H9 (cell line): ENCODE data around the gene DMPK. TPM values are rescaled to one million over a fixed set of nuclear protein-coding genes. Genes with fewer than 3 reads are reported as not detected.
A peak's percentile ranks its signal among the peaks of the same experiment; 100 is the strongest.

Experiments
- DNase-seq: peaks from one replicate; pipeline ENCODE4 v3.0.0-alpha.2; 2017
- H2AFZ ChIP-seq: one replicate; pipeline ENCODE4 v1.6.1; 2013; ENCODE audit warnings: mild to moderate bottlenecking, low read length, control low read depth, moderate library complexity
- H2AK5ac ChIP-seq: 2 replicates; pipeline ENCODE4 v1.6.1; 2013; ENCODE audit warnings: low read length, control low read depth, mixed read lengths; ENCODE audit not compliant: insufficient read length
- H2BK120ac ChIP-seq: one replicate; pipeline ENCODE4 v1.6.1; 2013; ENCODE audit warnings: low read depth, mild to moderate bottlenecking, low read length, control low read depth, inconsistent platforms; ENCODE audit not compliant: poor library complexity, severe bottlenecking
- H2BK12ac ChIP-seq: 2 replicates; pipeline ENCODE4 v1.6.1; 2013; ENCODE audit warnings: low read length, control low read depth, mixed read lengths, low read depth; ENCODE audit not compliant: insufficient read length
- H2BK15ac ChIP-seq: 2 replicates; pipeline ENCODE4 v1.6.1; 2013; ENCODE audit warnings: low read depth, low read length, control low read depth
- H2BK20ac ChIP-seq: one replicate; pipeline ENCODE4 v1.6.1; 2013; ENCODE audit warnings: low read depth, mild to moderate bottlenecking, low read length, control low read depth, inconsistent platforms; ENCODE audit not compliant: poor library complexity, severe bottlenecking
- H2BK5ac ChIP-seq: 2 replicates; pipeline ENCODE4 v1.6.1; 2013; ENCODE audit warnings: low read length, control low read depth, mixed read lengths; ENCODE audit not compliant: insufficient read length
- H3K14ac ChIP-seq: 2 replicates; pipeline ENCODE4 v1.6.1; 2013; ENCODE audit warnings: low read length, control low read depth; ENCODE audit not compliant: insufficient read depth
- H3K18ac ChIP-seq: 2 replicates; pipeline ENCODE4 v1.6.1; 2013; ENCODE audit warnings: low read depth, mild to moderate bottlenecking, mixed read lengths, low read length, control low read depth; ENCODE audit not compliant: insufficient read length
- H3K23ac ChIP-seq: 2 replicates; pipeline ENCODE4 v1.6.1; 2013; ENCODE audit warnings: low read length, control low read depth, mixed read lengths, low read depth; ENCODE audit not compliant: insufficient read length
- H3K23me2 ChIP-seq: 2 replicates; pipeline ENCODE4 v1.6.1; 2013; ENCODE audit warnings: low read depth, mild to moderate bottlenecking, mixed read lengths, low read length, control low read depth; ENCODE audit not compliant: insufficient read length, poor library complexity, severe bottlenecking
- H3K27ac ChIP-seq: 2 replicates; pipeline ENCODE4 v1.5.1; 2013; ENCODE audit warnings: low read length, control low read depth, mixed read lengths, low read depth; ENCODE audit not compliant: insufficient read length
- H3K27me3 ChIP-seq: 2 replicates; pipeline ENCODE4 v1.6.1; 2013; ENCODE audit warnings: low read length, control low read depth, inconsistent platforms; ENCODE audit not compliant: insufficient read depth
- H3K4ac ChIP-seq: 2 replicates; pipeline ENCODE4 v1.6.1; 2013; ENCODE audit warnings: low read depth, mild to moderate bottlenecking, control low read depth, inconsistent platforms, low read length, moderate library complexity
- H3K4me1 ChIP-seq: 2 replicates; pipeline ENCODE4 v1.6.1; 2013; ENCODE audit warnings: low read length, control low read depth, inconsistent platforms; ENCODE audit not compliant: insufficient read depth
- H3K4me2 ChIP-seq: 2 replicates; pipeline ENCODE4 v1.6.1; 2013; ENCODE audit warnings: low read length, control low read depth, mixed read lengths; ENCODE audit not compliant: insufficient read length, insufficient read depth
- H3K56ac ChIP-seq: 2 replicates; pipeline ENCODE4 v1.6.1; 2013; ENCODE audit warnings: low read depth, mild to moderate bottlenecking, mixed read lengths, low read length, control low read depth; ENCODE audit not compliant: insufficient read length
- H3K79me1 ChIP-seq: 2 replicates; pipeline ENCODE4 v1.6.1; 2013; ENCODE audit warnings: low read depth, mild to moderate bottlenecking, moderate library complexity, low read length, control low read depth, inconsistent platforms; ENCODE audit not compliant: insufficient read depth, poor library complexity, severe bottlenecking
- H3K79me2 ChIP-seq: 2 replicates; pipeline ENCODE4 v1.6.1; 2013; ENCODE audit warnings: low read length, control low read depth, inconsistent platforms; ENCODE audit not compliant: insufficient read depth
- H3K9ac ChIP-seq: 2 replicates; pipeline ENCODE4 v1.6.1; 2013; ENCODE audit warnings: low read length, control low read depth, mixed read lengths; ENCODE audit not compliant: insufficient read length; ENCODE audit errors: extremely low read depth
- H3K9me3 ChIP-seq: one replicate; pipeline ENCODE4 v1.6.1; 2013; ENCODE audit warnings: low read depth, low read length, inconsistent platforms; ENCODE audit not compliant: control insufficient read depth
- H3T11ph ChIP-seq: one replicate; pipeline ENCODE4 v1.6.1; 2013; ENCODE audit warnings: mild to moderate bottlenecking, low read length, control low read depth, inconsistent platforms
- H4K20me1 ChIP-seq: one replicate; pipeline ENCODE4 v1.6.1; 2013; ENCODE audit not compliant: control insufficient read depth, insufficient read length, insufficient read depth
- H4K5ac ChIP-seq: 2 replicates; pipeline ENCODE4 v1.6.1; 2013; ENCODE audit warnings: low read depth, mild to moderate bottlenecking, mixed read lengths, low read length, control low read depth; ENCODE audit not compliant: insufficient read length
- H4K8ac ChIP-seq: replicated peaks from 2 replicates; pipeline ENCODE4 v1.6.1; 2013; ENCODE audit warnings: low read length, control low read depth, mixed read lengths, low read depth; ENCODE audit not compliant: insufficient read length
- H4K91ac ChIP-seq: 2 replicates; pipeline ENCODE4 v1.6.1; 2013; ENCODE audit warnings: low read depth, mild to moderate bottlenecking, moderate library complexity, mixed read lengths, low read length, control low read depth; ENCODE audit not compliant: insufficient read length
- H3K27ac Mint-ChIP-seq, 3 experiments: 2 replicates in 2 of 3; 3 replicates in 1 of 3; pipeline ENCODE4 v1.8.0; 2020 to 2021; ENCODE audit warnings: mixed read lengths in 3 of 3, mild to moderate bottlenecking in 1 of 3, moderate library complexity in 1 of 3
- H3K27me3 Mint-ChIP-seq: 2 replicates; pipeline ENCODE4 v1.8.0; 2021; ENCODE audit warnings: low read depth, mild to moderate bottlenecking, moderate library complexity, mixed read lengths
- H3K36me3 Mint-ChIP-seq, 3 experiments: 2 replicates in 2 of 3; 3 replicates in 1 of 3; pipeline ENCODE4 v1.8.0; 2020 to 2021; ENCODE audit warnings: low read depth in 3 of 3, mixed read lengths in 3 of 3; ENCODE audit not compliant: insufficient read depth in 1 of 3
- H3K4me1 Mint-ChIP-seq, 2 experiments: 2 replicates each; pipeline ENCODE4 v1.8.0; 2020; ENCODE audit warnings: mixed read lengths in 2 of 2
- H3K4me3 Mint-ChIP-seq, 2 experiments: 2 replicates in 1 of 2; 3 replicates in 1 of 2; pipeline ENCODE4 v1.8.0; 2020 to 2021; ENCODE audit warnings: mild to moderate bottlenecking in 2 of 2, mixed read lengths in 2 of 2, moderate library complexity in 1 of 2
- H3K9me3 Mint-ChIP-seq, 2 experiments: 2 replicates in 1 of 2; 3 replicates in 1 of 2; pipeline ENCODE4 v1.8.0; 2020; ENCODE audit warnings: mild to moderate bottlenecking in 2 of 2, mixed read lengths in 2 of 2, moderate library complexity in 1 of 2
- WGBS: extraction: QIAGEN DNeasy Blood & Tissue Kit; methylation state at CpG from one replicate; pipeline ENCODE4 v1.1.7; 2013; ENCODE audit warnings: missing lambda C conversion rate, low lambda C conversion rate, mixed read lengths; ENCODE audit not compliant: insufficient read length; ENCODE audit errors: extremely low coverage; 5-methylcytosine and 5-hydroxymethylcytosine counted together
- total RNA-seq: library from RNA; stranded (reverse); gene quantifications from 2 replicates; pipeline ENCODE4 v1.2.1, GENCODE V29; 2021
- TF ChIP-seq, protein P1 (sequence below): fragments of 200-600 bp; sonication (generic); conservative IDR thresholded peaks from 3 replicates; pipeline ENCODE4 v1.8.0; 2021; ENCODE audit warnings: antibody characterized with exemption, mild to moderate bottlenecking

Gene DMPK
- total RNA-seq, 1 experiment from 2014 or later = 67.4 TPM

DNA sequence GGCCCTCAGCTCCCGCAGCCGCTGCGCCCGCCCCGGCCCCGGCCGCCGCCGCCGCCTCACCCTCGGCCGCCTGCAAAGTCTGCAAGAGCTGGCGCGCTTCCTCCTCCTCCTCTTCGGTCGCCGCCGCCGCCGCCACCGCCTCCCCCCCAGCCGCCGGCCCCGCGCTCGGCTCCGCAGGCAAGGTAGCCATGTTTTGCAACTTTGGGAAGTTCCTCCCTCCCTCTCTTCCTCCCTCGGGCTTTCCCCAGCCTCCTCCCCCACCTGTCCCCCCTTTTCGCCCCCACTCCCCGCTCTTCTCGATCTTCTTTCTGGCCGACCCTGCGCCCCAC lies 13.7 kb downstream of the DMPK start:
- Mint-ChIP-seq H3K4me3 (peak overlapping the region; percentile 93 to 94), H3K4me1 (peaks cover 13 to 38% of the 10 kb centered on the region in 2 experiments), H3K27me3 (peaks cover 3% of the 10 kb centered on the region), H3K9me3 (no peaks in the 10 kb centered on the region; a peak in 1 of 5 replicates), H3K36me3 (peaks cover 2 to 16% (median 10%) of the 10 kb centered on the region in 3 experiments; a peak in 6 of 7 replicates), H3K27ac (peak overlapping the region; percentile 98 to 100 (median 99))
- no peak overlapping the region for H3K56ac ChIP-seq
- H2BK20ac ChIP-seq = no peak overlapping the region
- no peak overlapping the region for H3K23ac ChIP-seq
- no peaks in the 10 kb centered on the region for H3K79me2 ChIP-seq
- DNase-seq = no peak
- H3K9ac ChIP-seq = peak overlapping the region; percentile 82
- H4K8ac ChIP-seq = no peak overlapping the region
- H2AK5ac ChIP-seq = no peak overlapping the region
- peaks cover 20% of the 10 kb centered on the region for H3K23me2 ChIP-seq
- H3K14ac ChIP-seq = peak overlapping the region; percentile 97
- H3K27me3 ChIP-seq = no peaks in the 10 kb centered on the region
- no peak overlapping the region for H2BK12ac ChIP-seq
- no peak overlapping the region for H2AFZ ChIP-seq
- H3K4ac ChIP-seq = no peak overlapping the region; the same call in 1 of the 2 replicates
- peak overlapping the region; percentile 13 for H4K5ac ChIP-seq
- H2BK5ac ChIP-seq = peak overlapping the region; percentile 75
- no peak overlapping the region for H2BK120ac ChIP-seq
- no peak overlapping the region for H3T11ph ChIP-seq
- H4K91ac ChIP-seq = no peak overlapping the region
- TF ChIP-seq, protein P1, sequence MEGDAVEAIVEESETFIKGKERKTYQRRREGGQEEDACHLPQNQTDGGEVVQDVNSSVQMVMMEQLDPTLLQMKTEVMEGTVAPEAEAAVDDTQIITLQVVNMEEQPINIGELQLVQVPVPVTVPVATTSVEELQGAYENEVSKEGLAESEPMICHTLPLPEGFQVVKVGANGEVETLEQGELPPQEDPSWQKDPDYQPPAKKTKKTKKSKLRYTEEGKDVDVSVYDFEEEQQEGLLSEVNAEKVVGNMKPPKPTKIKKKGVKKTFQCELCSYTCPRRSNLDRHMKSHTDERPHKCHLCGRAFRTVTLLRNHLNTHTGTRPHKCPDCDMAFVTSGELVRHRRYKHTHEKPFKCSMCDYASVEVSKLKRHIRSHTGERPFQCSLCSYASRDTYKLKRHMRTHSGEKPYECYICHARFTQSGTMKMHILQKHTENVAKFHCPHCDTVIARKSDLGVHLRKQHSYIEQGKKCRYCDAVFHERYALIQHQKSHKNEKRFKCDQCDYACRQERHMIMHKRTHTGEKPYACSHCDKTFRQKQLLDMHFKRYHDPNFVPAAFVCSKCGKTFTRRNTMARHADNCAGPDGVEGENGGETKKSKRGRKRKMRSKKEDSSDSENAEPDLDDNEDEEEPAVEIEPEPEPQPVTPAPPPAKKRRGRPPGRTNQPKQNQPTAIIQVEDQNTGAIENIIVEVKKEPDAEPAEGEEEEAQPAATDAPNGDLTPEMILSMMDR = no peak
- peaks cover 3% of the 10 kb centered on the region; the same call in 1 of the 2 replicates for H3K4me1 ChIP-seq
- H3K9me3 ChIP-seq = no peaks in the 10 kb centered on the region
- peak overlapping the region; percentile 97 for H3K18ac ChIP-seq
- no peaks in the 10 kb centered on the region for H4K20me1 ChIP-seq
- peak overlapping the region; percentile 74 for H3K4me2 ChIP-seq
- WGBS = no CpG with 5 or more reads among the region's 33 CpGs
- no peak overlapping the region for H2BK15ac ChIP-seq
- no peaks in the 10 kb centered on the region for H3K79me1 ChIP-seq
- H3K27ac ChIP-seq = peak overlapping the region; percentile 83
